AG09309 (cell line): ENCODE measurements around the gene RERE.

Experiments
- DNase-seq: peaks from one replicate; pipeline ENCODE4 v3.0.0-alpha.2; 2010; ENCODE audit warnings: low read depth
- H3K4me3 ChIP-seq: 2 replicates; pipeline ENCODE4 v1.5.1; 2011; ENCODE audit warnings: mild to moderate bottlenecking, low read depth, low read length, moderate library complexity; ENCODE audit not compliant: control insufficient read depth
- TF ChIP-seq, protein P1 (sequence below): IDR thresholded peaks from 2 replicates; pipeline ENCODE4 v1.5.1; 2011; ENCODE audit warnings: mild to moderate bottlenecking, low read depth, low read length, inconsistent platforms; ENCODE audit not compliant: insufficient read depth, control insufficient read depth; ENCODE audit errors: missing control alignments

The RERE gene

GRCh38 chr1:8851060-8851459 lies 33.6 kb upstream of the RERE start:
- TF ChIP-seq, protein P1, sequence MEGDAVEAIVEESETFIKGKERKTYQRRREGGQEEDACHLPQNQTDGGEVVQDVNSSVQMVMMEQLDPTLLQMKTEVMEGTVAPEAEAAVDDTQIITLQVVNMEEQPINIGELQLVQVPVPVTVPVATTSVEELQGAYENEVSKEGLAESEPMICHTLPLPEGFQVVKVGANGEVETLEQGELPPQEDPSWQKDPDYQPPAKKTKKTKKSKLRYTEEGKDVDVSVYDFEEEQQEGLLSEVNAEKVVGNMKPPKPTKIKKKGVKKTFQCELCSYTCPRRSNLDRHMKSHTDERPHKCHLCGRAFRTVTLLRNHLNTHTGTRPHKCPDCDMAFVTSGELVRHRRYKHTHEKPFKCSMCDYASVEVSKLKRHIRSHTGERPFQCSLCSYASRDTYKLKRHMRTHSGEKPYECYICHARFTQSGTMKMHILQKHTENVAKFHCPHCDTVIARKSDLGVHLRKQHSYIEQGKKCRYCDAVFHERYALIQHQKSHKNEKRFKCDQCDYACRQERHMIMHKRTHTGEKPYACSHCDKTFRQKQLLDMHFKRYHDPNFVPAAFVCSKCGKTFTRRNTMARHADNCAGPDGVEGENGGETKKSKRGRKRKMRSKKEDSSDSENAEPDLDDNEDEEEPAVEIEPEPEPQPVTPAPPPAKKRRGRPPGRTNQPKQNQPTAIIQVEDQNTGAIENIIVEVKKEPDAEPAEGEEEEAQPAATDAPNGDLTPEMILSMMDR: no peak
- H3K4me3 ChIP-seq: no peak overlapping the region
- no peak for DNase-seq

DNA sequence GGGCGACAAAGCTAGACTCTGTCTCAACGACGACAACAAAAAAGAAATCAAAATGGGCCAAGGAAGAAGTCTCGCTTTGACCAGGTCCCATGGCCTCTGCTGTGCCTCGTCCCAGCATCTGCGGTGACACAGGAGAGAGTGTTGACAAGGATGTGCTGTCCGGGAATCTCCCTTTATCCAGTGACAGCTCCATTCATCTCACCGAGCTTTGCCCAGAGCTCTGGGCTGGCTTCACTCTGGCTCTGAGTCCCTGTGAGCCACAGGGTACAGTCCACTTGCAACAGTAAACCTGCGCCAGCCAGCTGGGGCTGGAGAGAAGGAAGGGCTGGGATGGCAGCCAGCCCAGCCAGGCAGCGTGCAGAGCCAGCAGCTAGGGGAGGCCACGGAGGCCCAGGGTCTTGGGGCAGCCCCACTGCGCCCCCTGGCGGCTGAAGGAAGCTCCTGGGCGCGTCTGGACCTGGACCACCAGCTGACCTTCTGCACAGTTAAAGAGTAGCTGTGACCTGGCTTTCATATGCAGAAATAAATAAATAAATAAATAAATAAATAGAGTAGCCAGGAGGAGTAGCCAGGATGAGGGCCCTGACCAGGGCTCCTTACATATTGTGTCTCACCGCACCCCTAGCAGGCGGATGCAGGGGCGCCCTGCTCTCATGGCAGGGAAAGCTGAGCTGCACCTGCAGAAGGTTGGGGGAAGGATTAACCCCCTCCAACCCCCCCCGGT lies 31.4 kb upstream of the RERE start:
- TF ChIP-seq, protein P1: peak; percentile 94
- no peak overlapping the region for H3K4me3 ChIP-seq
- peak; percentile 80 for DNase-seq

- no peak for DNase-seq
Observed at GRCh38 chr1:8847990-8848389, 30.6 kb upstream of the RERE start.

GRCh38 chr1:8846263-8846662 lies 28.8 kb upstream of the RERE start:
- TF ChIP-seq, protein P1: no peak
- DNase-seq: no peak
- no peak overlapping the region for H3K4me3 ChIP-seq

More at GRCh38 chr1:8847990-8848389, 30.6 kb upstream of the RERE start:
- no peak overlapping the region for H3K4me3 ChIP-seq
- TF ChIP-seq, protein P1: no peak

DNA sequence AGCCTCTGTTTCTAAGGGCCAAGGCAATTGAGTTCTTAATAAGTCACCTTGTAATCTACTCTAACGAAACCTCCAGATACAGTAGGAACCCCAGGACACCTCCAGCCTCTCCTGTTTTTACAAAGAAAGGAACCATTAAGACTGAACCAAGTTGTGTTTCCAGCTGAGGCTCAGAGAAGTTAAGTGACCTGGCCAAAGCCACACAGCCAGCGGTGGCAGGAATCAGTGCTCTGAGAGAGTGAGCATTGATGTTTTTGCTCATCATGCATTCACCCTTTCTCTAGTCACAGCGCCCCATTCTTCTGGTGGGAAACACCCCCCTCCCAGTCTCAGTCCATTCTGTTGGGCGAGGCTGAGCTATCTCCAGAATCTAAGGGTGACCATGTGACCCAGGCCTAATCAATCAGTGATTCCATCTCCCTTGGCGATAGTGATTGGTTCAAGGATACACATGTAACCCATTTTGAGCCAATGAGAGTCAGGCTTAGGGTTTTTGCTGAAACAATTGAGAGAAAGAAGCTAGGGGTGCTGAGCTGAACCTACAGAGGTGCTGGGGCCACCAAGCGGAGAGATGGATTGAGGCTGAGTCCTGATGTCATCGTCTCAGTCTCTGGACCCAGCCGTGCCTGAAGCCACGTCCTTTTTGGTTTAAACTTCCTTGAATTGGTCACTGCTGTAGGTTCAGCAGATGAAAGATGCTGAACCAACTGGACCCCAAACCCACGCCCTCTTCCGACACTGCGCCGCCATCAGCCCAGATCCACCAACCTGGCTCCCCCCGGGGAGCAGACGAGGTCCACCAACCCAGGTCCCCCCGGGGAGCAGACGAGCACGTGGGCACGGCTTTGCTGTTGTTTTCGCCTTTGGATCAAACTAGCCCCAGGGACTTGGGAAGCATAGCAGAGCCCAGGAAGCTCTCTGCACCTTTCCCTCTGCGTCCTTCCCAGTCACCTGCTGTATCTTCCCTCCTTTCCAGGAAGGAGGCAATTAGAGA lies 28.0 kb upstream of the RERE start:
- no peak for DNase-seq
- no peak overlapping the region for H3K4me3 ChIP-seq
- TF ChIP-seq, protein P1: no peak

DNA sequence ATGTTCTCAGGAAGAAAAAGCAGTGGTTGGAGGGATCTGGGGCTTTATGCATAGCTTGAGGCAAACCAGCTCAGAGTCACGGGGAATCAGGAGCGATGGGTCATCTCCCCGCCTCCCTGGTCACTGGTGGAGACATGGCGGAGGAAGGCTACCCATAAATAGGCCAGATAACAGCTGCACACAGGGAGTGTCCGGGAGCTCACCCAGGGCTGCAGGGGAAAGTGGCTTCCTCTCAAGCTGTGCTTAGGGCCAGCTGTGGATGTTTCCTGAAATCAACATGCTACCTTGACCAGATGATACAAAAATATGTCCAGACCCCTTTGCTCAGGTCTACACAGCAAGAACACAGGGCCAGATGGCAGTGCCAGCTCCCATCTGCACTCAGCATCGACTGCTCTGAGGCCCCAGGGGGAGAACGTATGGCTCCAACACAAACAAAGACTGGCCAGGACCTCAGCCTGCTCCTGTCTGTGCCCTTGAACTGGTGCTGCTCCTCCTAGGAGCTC lies 27.1 kb upstream of the RERE start:
- H3K4me3 ChIP-seq: no peak overlapping the region
- DNase-seq: no peak
- TF ChIP-seq, protein P1: no peak
